Small intestine (tissue), 7 donors: Measurements from ENCODE around the gene CDC37. TPM values are rescaled to one million over a fixed set of nuclear protein-coding genes. Genes with fewer than 3 reads are reported as not detected.

Experiments
- DNase-seq, 2 donors: peaks; one replicate each; pipeline versions ENCODE4 v3.0.0 to v3.0.0-alpha.2; 2013
- FAIRE-seq: peaks from 2 replicates; lab custom pipeline; 2012; peaks lifted over from hg19 to GRCh38; lab: Jason Lieb, UNC
- H3K27ac ChIP-seq, 3 donors: one replicate each; pipeline ENCODE4 v1.5.1; 2013; ENCODE audit warnings: low read length in 2 of 3, mild to moderate bottlenecking in 2 of 3, control low read depth in 1 of 3, inconsistent platforms in 1 of 3, low read depth in 1 of 3, moderate library complexity in 1 of 3
- H3K27me3 ChIP-seq, 3 donors: one replicate each; pipeline ENCODE4 v1.6.1; 2013; ENCODE audit warnings: low read length in 3 of 3, inconsistent platforms in 1 of 3; ENCODE audit not compliant: control insufficient read depth in 3 of 3, insufficient read depth in 3 of 3
- H3K36me3 ChIP-seq, 3 donors: one replicate each; pipeline ENCODE4 v1.6.1; 2013; ENCODE audit warnings: low read length in 3 of 3, inconsistent platforms in 1 of 3, low read depth in 1 of 3, mild to moderate bottlenecking in 1 of 3, moderate library complexity in 1 of 3; ENCODE audit not compliant: control insufficient read depth in 3 of 3, insufficient read depth in 2 of 3
- H3K4me1 ChIP-seq, 3 donors: one replicate each; pipeline ENCODE4 v1.6.1; 2013; ENCODE audit warnings: low read length in 2 of 3, inconsistent platforms in 1 of 3, low read depth in 1 of 3, mild to moderate bottlenecking in 1 of 3, moderate library complexity in 1 of 3; ENCODE audit not compliant: control insufficient read depth in 3 of 3, insufficient read depth in 2 of 3
- H3K4me3 ChIP-seq, 3 donors: one replicate each; pipeline ENCODE4 v1.5.1; 2013; ENCODE audit warnings: low read length in 3 of 3, control low read depth in 1 of 3, inconsistent platforms in 1 of 3, low read depth in 1 of 3, mild to moderate bottlenecking in 1 of 3, moderate library complexity in 1 of 3
- H3K9me3 ChIP-seq, 2 donors: one replicate each; pipeline ENCODE4 v1.6.1; 2013; ENCODE audit warnings: low read depth in 1 of 2, low read length in 1 of 2; ENCODE audit not compliant: control insufficient read depth in 2 of 2, insufficient read depth in 1 of 2
- WGBS, 3 donors: extraction: QIAGEN DNeasy Blood & Tissue Kit; methylation state at CpG; one replicate each; pipeline ENCODE4 v1.1.7; 2013; 5-methylcytosine and 5-hydroxymethylcytosine counted together
- polyA plus RNA-seq, 4 donors: library from polyadenylated mRNA; stranded (reverse) in 3 of 4; unstranded in 1 of 4; fragments of 200-250 nt in 3 of 4; fragments of 120-200 nt in 1 of 4; gene quantifications; one replicate each; pipeline versions ENCODE4 v1.2.1 to v1.2.3, GENCODE V29; 2013
- donor health status: healthy with polysubstance abuse.
- donor health status: control.
- donor health status: control.
- donor health status: Bipolar disorder and iron deficiency.
- donor health status: healthy.

The CDC37 gene
- polyA plus RNA-seq, 4 donors, result 128 to 202 (median 147) TPM

DNA sequence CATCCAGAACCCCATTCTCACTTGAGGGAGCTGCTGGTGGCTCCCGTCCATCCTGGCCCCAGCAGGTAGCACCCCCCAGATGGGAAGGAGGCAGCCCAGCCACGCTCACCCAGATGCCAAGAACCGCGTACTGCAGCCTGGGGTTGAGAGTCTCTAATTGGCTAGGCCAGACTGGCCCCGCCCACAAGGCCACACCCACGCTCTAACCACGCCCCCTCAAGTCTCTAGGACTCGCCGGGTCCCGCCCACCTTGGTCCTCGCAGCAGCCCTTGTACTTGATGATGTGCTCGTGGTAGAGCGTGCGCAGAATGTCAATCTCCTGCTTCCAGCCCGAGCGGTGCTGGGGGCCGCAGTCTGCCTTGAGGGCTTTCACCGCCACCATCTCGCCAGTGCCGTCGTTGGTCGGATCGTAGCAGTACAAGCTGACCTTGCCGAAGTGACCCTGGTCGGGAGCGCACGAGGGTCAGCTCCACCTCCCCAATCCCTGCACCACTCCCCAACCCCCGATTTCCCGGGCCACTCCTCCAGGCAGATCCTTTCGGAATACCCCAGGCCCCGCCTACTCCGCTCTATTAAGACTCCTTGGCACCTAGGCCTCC lies 49.5 kb downstream of the CDC37 start:
- Histone ChIP-seq H3K27me3 (no peaks in the 10 kb centered on the region), H3K9me3 (no peaks in the 10 kb centered on the region), H3K36me3 (peaks cover 15 to 73% (median 25%) of the 10 kb centered on the region in 3 donors), H3K4me3 (peak overlapping the region in 1 of 3 donors; percentile 9), H3K4me1 (peaks cover 0 to 15% (median 0%) of the 10 kb centered on the region in 3 donors), H3K27ac (no peak overlapping the region)
- WGBS, 3 donors, result 85 to 93% (median 90%) methylated on average over 32 of the region's 32 CpGs
- FAIRE-seq (no peak), DNase-seq (peak in 1 of 2 donors; percentile 77)

DNA sequence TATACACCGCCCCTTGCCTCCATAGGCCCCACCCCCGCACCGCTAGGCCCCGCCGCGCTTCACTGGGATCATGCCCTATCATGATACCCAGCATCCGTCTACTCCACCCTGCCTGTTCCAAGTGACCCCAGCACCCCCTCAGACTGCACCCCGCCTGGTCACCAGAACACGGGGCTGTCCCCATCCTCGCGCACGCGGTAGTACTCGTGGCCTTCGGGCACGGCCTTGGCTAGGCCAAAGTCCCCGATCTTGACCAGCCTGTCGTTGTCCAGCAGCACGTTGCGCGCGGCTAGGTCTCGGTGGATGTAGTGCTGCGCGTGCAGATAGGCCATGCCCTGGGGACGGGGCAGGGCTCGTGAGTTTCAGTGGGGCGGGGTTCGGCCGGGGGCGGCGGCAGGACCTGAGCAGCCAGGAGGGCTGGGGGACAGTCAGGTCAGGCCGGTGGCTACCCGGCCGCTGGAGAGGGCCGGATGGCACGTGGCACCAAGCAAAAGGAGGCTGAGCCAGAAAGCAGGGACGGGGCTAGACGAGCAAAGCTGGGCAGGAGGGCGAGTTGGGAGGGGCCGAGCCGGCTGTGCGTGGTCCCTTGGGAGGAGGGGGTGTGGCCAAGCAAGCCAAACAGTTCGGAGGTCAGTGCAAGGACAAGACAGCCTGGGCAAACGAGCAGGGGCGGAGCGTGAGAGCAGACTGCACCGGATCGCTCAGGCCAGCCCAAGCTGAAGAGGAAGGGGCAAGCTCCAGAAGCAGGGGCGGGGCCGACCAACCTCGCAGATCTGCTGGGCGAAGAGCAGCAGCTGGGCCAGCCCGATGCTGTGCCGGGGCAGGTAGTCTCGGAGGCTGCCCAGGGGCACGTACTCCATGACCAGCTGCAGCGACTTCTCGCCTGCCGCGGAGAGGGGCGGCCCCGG lies 50.3 kb downstream of the CDC37 start:
- H3K4me1 ChIP-seq, result peaks cover 0 to 15% (median 0%) of the 10 kb centered on the region in 3 donors
- peak in 1 of 2 donors; percentile 79 for DNase-seq
- 74 to 93% (median 90%) methylated on average over 55 to 63 of the region's 63 CpGs for WGBS, 3 donors
- H3K4me3 ChIP-seq, result peak overlapping the region in 1 of 3 donors; percentile 9
- H3K27ac ChIP-seq, result no peak overlapping the region
- no peaks in the 10 kb centered on the region for H3K27me3 ChIP-seq
- H3K36me3 ChIP-seq, result peaks cover 15 to 70% (median 24%) of the 10 kb centered on the region in 3 donors
- FAIRE-seq, result no peak
- H3K9me3 ChIP-seq, result no peaks in the 10 kb centered on the region

DNA sequence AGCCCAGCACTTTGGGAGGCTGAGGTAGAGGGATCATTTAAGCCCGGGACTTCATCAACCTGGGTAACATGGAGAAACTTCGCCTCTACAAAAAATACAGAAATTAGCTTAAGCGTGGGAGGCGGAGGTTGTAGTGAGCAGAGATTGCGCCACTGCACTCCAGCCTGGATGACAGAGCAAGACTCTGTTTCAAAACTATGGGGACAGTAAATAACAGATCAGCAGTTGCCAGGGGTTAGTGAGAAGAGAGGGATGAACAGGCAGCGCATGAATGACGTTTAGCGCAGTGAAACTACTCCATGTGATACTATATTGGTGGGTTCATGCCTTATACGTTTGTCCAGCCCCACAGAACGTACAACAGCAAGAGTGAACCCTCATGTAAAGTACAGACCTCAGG lies 56.8 kb downstream of the CDC37 start:
- DNase-seq, result no peak
- Histone ChIP-seq H3K4me1 (no peaks in the 10 kb centered on the region), H3K27me3 (no peaks in the 10 kb centered on the region), H3K27ac (no peak overlapping the region), H3K9me3 (no peaks in the 10 kb centered on the region), H3K36me3 (peaks cover 2 to 16% (median 8%) of the 10 kb centered on the region in 3 donors), H3K4me3 (no peak overlapping the region)
- no peak for FAIRE-seq
- WGBS, 3 donors, result 75 to 80% (median 79%) methylated on average over 10 of the region's 10 CpGs

DNA sequence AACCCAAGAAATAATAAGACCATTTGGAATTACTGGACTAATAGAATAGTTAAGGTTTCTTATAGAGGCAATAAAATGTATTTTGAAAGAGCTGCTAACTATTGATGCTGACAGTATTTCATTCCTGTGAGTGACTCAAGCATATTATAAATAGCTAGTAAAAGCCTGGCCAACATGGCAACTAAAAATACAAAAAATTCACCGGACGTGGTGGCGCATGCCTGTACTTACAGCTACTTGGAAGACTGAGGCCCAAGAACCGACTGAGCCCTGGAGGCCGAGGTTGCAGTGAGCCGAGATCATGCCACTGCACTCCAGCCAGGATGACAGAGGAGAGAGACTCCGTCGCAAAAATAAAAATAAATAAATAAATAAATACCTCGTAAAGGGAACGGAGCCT lies 58.6 kb downstream of the CDC37 start:
- Histone ChIP-seq H3K27ac (no peak overlapping the region), H3K4me3 (no peak overlapping the region), H3K36me3 (peaks cover 0 to 5% (median 0%) of the 10 kb centered on the region in 3 donors), H3K27me3 (no peaks in the 10 kb centered on the region), H3K9me3 (no peaks in the 10 kb centered on the region), H3K4me1 (no peaks in the 10 kb centered on the region)
- no peak for DNase-seq
- 92 to 94% (median 93%) methylated on average over 10 of the region's 10 CpGs for WGBS, 3 donors
- FAIRE-seq, result no peak

DNA sequence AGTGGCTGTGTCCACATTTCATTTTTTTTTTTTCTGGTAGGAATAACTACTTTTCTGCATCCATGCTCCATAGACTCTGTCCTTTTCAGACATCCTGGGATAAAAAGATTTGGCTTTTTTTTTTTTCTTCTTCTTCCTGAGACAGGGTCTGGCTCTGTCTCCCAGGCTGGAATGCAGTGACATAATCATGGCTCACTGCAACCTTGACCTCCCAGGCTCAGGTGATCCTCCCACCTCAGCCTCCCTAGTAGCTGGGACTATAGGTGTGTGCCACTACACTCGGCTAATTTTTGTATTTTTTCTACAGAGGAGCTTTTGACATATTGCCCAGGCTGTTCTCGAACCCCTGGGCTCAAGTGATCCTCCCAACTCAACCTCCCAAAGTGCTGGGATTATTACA lies 59.8 kb downstream of the CDC37 start:
- no peaks in the 10 kb centered on the region for H3K27me3 ChIP-seq
- no peak overlapping the region for H3K4me3 ChIP-seq
- no peaks in the 10 kb centered on the region for H3K36me3 ChIP-seq
- H3K27ac ChIP-seq, result no peak overlapping the region
- FAIRE-seq, result no peak
- no peaks in the 10 kb centered on the region for H3K4me1 ChIP-seq
- no peak for DNase-seq
- H3K9me3 ChIP-seq, result no peaks in the 10 kb centered on the region
- 52 to 75% (median 64%) methylated on average over 2 of the region's 2 CpGs for WGBS, 3 donors

Other genes starting within 250 kb of the CDC37 start
- gene DNMT1, start 208.6 kb downstream of the CDC37 start, polyA plus RNA-seq, result 10 to 100 TPM in 3 of 4 donors, 1 to 10 TPM in 1; 10.0 to 44.8 (median 22.9) TPM
- gene S1PR2, start 172.2 kb downstream of the CDC37 start, polyA plus RNA-seq, result 1 to 10 TPM in 2 of 4 donors, under 1 TPM in 1, not detected in 1; 0.81 to 4.3 (median 3.2) TPM
- gene MRPL4, start 151.3 kb downstream of the CDC37 start, polyA plus RNA-seq, result 10 to 100 TPM; 35.0 to 85.8 (median 48.0) TPM
- gene ICAM1, start 132.4 kb downstream of the CDC37 start, polyA plus RNA-seq, result 10 to 100 TPM in 2 of 4 donors, 1 to 10 TPM in 2; 1.6 to 18.2 (median 11.5) TPM
- gene ICAM4, start 116.6 kb downstream of the CDC37 start, polyA plus RNA-seq, result 1 to 10 TPM in 1 of 4 donors, under 1 TPM in 2, not detected in 1; 0.54 to 2.1 (median 0.58) TPM
- under 1 TPM in 3 of 4 donors, not detected in 1; 0.10 to 0.54 (median 0.52) TPM for gene ICAM5, start 113.6 kb downstream of the CDC37 start, polyA plus RNA-seq
- 1 to 10 TPM; 5.8 to 9.5 (median 7.7) TPM for gene ZGLP1, start 93.7 kb downstream of the CDC37 start, polyA plus RNA-seq
- gene FDX2, start 87.5 kb downstream of the CDC37 start, polyA plus RNA-seq, result 10 to 100 TPM; 15.1 to 22.9 (median 18.0) TPM
- 10 to 100 TPM; 14.1 to 50.0 (median 21.1) TPM for gene RAVER1, start 70.0 kb downstream of the CDC37 start, polyA plus RNA-seq
- 10 to 100 TPM in 3 of 4 donors, 1 to 10 TPM in 1; 8.3 to 23.8 (median 16.0) TPM for gene ICAM3, start 63.9 kb downstream of the CDC37 start, polyA plus RNA-seq
- 100 to 1,000 TPM in 3 of 4 donors, 10 to 100 TPM in 1; 81.8 to 162 (median 124) TPM for gene TYK2, start 23.0 kb downstream of the CDC37 start, polyA plus RNA-seq
- gene PDE4A, start 17.0 kb upstream of the CDC37 start, polyA plus RNA-seq, result 1 to 10 TPM in 3 of 4 donors, under 1 TPM in 1; 0.67 to 3.5 (median 2.0) TPM
- 10 to 100 TPM; 35.1 to 73.8 (median 56.4) TPM for gene KEAP1, start 99.8 kb upstream of the CDC37 start, polyA plus RNA-seq
- gene S1PR5, start 113.9 kb upstream of the CDC37 start, polyA plus RNA-seq, result under 1 TPM in 2 of 4 donors, not detected in 2; 0.09 to 0.89 TPM
- gene ATG4D, start 140.4 kb upstream of the CDC37 start, polyA plus RNA-seq, result 100 to 1,000 TPM in 2 of 4 donors, 10 to 100 TPM in 2; 24.0 to 181 (median 105) TPM
- gene KRI1, start 162.5 kb upstream of the CDC37 start, polyA plus RNA-seq, result 10 to 100 TPM; 14.8 to 21.2 (median 18.1) TPM
- gene CDKN2D, start 165.4 kb upstream of the CDC37 start, polyA plus RNA-seq, result 10 to 100 TPM in 3 of 4 donors, 1 to 10 TPM in 1; 4.4 to 19.0 (median 14.2) TPM
- 100 to 1,000 TPM in 2 of 4 donors, 10 to 100 TPM in 2; 85.5 to 238 (median 99.7) TPM for gene AP1M2, start 183.8 kb upstream of the CDC37 start, polyA plus RNA-seq
- gene SLC44A2, start 222.0 kb upstream of the CDC37 start, polyA plus RNA-seq, result 10 to 100 TPM in 3 of 4 donors, 1 to 10 TPM in 1; 5.7 to 41.6 (median 19.0) TPM